ENCODE measurements around the gene PSMB3.

DNA sequence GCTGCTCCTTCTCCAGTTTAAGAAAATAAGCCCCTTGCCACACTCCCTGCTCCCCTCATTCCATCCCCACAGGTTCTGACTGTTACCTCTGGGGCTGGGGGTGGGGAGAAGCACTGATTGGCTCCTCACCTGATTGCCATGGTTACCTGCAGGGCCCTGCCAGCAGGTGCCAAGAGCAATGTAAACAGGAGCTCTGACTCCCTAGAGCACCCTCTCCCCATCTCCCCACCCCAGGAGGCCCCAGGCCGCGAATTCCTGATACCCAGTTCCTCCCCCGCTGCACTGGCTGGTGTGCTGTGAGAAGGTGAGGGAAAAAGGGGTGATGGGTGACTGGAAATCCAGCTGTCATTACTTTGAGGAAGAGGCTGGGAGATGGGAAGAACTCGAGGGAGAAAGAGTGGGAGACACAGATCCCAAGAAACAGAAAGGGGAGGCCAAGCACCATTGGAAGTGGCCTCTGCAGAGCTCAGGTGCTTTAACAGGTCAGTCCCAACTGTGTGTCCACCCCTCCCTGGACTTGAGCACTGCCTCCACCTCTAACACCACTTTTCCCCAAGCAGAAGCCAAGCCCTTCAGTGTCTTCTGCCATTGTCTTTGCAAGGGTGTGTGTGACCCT is 8.9 kb upstream of the PSMB3 start:
- TF ChIP-seq CEBPB (IDR thresholded peaks at IDR 0.05) (no peak), YY1 (IDR thresholded peaks at IDR 0.05; ENCODE audit: low read depth) (no peak), RAD21 (IDR thresholded peaks at IDR 0.05; ENCODE audit: low read depth) (no peak), EGR1 (IDR thresholded peaks at IDR 0.05) (no peak), TEAD4 (IDR thresholded peaks at IDR 0.05) (no peak), EP300 (IDR thresholded peaks at IDR 0.05; ENCODE audit: borderline replicate concordance) (no peak), CREB1 (IDR thresholded peaks at IDR 0.05; ENCODE audit: low read depth) (no peak), TCF12 (IDR thresholded peaks at IDR 0.05; ENCODE audit: low read depth) (no peak), FOXM1 (IDR thresholded peaks at IDR 0.05; ENCODE audit: borderline replicate concordance, low read depth) (no peak), TAF1 (IDR thresholded peaks at IDR 0.05; ENCODE audit: low read depth) (no peak), NFIC (IDR thresholded peaks at IDR 0.05) (no peak)
- TF ChIP-seq, protein P1, sequence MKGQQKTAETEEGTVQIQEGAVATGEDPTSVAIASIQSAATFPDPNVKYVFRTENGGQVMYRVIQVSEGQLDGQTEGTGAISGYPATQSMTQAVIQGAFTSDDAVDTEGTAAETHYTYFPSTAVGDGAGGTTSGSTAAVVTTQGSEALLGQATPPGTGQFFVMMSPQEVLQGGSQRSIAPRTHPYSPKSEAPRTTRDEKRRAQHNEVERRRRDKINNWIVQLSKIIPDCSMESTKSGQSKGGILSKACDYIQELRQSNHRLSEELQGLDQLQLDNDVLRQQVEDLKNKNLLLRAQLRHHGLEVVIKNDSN (IDR thresholded peaks at IDR 0.05): no peak
- TF ChIP-seq, protein P2, sequence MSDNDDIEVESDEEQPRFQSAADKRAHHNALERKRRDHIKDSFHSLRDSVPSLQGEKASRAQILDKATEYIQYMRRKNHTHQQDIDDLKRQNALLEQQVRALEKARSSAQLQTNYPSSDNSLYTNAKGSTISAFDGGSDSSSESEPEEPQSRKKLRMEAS (IDR thresholded peaks at IDR 0.05): no peak
